Measurements from ENCODE around the gene LYRM1.
A peak's percentile ranks its signal among the peaks of the same experiment; 100 is the strongest.

The LYRM1 gene

DNA sequence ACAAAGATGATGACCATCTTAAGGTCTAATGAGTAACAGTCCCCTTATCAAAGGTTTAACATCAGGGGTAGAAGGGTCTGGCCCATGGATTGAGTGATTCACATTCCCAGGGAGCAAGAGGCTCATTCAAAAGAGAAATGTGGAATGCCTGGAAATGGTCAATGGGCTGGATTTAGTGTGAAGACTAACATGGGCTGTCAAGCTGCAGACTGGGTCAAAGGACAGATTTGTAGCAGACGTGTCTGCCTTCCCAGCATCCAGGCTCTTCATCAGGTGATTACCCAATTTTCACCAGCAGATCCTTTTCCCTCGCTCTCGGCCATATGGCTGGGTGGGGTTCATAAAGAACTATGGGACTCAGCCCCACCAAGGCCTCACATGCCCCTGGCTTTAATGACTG is 27.2 kb upstream of the LYRM1 start:
- DNase-seq = no peak

DNA sequence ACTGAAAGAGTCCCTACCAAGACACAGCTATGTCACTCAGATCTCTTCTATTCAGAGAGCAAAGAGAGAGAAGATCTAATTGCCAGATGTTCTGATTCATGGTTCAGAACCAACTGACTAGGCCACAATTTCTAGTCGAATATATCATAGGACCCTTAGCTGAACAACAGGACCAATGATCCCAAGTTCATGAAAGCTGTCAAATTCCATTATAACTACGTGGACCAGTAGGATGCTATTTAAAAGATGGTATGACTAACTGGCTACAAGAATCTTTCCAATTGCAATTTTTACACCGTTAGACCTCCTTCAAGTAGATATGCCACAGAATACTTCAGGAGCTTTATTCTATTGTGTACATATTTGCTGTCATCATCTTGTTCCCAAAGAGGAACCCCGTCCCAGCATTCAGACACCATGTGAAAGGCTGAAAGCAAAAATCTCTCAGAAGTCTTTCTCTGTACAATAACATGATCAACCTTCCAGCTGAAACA is 26.4 kb upstream of the LYRM1 start:
- DNase-seq = no peak

GRCh38 chr16:20875355-20875650 is 25.3 kb upstream of the LYRM1 start:
- no peak for DNase-seq

- no peak for DNase-seq
These were observed 21.9 kb upstream of the LYRM1 start for GRCh38 chr16:20878682-20879147.

DNA sequence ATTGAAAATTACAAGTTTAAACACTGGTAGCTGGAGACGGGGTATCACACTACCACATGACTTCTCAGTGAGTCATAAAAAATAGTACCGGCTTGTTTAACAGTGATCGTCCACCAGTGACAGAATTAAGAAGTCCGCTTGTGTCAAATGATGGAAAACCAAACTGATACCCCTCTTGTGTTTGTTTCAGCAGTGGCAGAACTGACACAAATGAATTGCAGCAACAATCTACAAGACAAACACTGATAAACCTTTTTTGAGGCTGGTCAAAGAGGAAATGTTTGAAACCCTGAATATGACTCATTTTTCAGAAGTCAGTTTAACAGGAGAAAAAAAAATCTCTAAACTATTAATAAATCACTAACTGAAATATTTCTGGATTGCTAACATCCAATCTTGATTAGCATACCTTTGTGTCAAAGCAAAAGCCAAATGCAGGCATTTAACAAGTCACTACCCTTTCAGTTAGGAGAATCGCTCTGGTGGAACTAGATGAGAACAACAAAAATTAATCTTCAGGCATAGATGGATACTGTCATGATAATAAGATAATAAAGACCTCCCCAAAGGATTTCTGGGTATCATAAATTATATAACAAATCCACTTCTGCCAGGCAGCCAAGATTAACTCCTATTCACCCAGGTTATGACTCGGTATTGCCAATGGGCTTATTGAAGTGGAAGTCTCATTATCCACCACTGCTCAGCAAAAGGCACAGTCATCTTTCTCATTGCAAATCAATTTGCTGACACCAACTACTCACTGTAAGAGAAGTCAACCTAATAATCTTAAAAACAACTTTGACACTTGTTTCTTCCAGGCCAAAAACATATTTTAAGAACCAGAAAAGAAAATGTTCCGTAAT is 21.2 kb upstream of the LYRM1 start:
- no peak for DNase-seq

GRCh38 chr16:20880867-20881502 is 19.6 kb upstream of the LYRM1 start:
- no peak for DNase-seq

GRCh38 chr16:20881503-20881878 is 19.1 kb upstream of the LYRM1 start:
- no peak for DNase-seq

GRCh38 chr16:20883554-20884239 is 16.9 kb upstream of the LYRM1 start:
- no peak for DNase-seq

GRCh38 chr16:20884240-20884556 is 16.4 kb upstream of the LYRM1 start:
- no peak for DNase-seq

GRCh38 chr16:20886320-20886719 is 14.3 kb upstream of the LYRM1 start:
- no peak for DNase-seq

GRCh38 chr16:20887207-20887606 is 13.4 kb upstream of the LYRM1 start:
- no peak for DNase-seq

- no peak for DNase-seq
These were observed 10.8 kb upstream of the LYRM1 start for GRCh38 chr16:20889625-20890275.

DNA sequence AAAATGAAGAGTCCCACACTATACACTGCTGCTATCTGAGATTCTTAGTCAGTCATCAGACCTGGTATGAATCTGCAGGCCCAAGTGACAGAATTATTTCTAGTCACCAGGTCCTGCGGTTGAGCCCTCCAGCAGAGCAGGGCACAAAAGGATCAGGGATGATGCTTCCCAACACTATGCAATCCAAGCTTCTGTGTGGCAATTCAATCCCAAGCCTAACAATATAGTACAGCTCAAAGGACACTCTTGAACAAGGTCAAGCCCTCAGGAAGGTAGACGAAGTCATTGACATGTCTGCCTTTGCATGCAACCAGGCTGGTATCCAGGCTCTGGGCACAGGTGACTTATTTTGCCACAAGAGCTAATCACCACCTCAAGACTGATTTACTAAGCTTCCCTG is 6.2 kb upstream of the LYRM1 start:
- no peak for DNase-seq

DNA sequence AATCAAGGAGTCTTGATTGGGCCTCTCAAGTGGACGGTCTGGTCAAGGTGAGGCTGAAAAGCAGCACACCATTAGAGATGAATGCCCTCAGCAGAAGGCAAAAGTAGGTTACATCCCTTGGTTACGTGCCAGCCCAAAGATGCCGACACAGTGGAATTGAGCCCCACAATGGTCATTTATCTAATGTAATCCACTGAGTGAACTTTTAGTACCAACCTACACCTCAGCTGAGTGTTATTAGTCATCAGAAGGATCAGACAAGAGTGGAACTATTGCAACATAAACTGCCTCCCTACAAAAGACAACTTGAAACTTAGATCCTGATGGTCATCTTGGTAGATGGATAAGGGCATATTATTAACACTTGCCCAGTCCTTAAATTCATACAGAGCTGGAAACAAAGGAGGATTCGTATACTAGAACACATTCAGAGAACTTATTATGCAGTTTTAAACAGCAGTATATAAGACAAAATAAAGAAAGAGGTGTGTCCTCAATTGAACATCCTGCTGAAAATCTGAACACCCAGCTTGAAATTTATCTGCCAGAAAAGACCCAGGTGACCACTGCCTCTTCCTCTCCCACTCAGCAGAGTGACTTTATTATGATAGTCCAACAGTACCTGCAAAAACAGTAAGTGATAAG is 3.2 kb upstream of the LYRM1 start:
- DNase-seq = no peak

DNA sequence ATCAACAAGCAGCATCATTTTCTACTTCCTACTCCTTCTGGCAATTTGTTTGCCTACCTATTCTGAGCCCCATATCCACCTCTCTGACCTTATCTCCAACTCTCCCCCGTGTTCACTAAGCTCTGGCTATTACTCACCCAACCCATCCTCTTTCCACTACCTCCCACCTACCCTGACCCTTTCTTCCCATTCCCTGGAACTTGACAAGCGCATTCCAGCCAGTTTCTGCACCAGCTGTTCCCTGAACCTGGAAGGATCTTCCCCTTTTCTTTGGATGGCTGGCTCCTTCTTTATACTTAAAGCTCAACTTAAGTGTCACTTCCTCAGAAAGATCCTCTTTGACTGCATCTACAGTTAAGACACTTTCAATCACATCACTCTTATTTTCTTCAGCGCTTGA is 2.6 kb upstream of the LYRM1 start:
- no peak for DNase-seq

DNA sequence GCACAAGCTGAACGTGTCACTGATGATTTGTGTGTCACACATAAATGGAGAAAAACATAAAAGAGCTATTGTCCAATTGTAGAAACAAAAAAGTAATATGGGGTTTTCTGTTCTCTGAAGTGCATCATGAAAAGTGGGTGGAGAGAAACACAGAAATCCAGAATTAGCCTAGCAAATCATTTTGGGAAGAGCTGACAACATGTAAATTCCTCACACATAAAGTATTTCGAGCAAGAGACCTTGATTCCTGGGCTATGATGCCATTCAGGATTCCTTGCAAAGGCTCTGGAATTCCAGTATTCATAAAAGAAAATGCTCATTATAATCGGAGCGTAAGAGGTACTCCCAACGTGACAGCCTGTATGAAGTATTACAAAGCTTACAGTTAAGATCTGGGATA is 1.5 kb upstream of the LYRM1 start:
- DNase-seq = no peak

- no peak for DNase-seq
These were observed 883 bp upstream of the LYRM1 start for GRCh38 chr16:20899477-20900298.

- DNase-seq = no peak
These were observed 481 bp downstream of the LYRM1 start for GRCh38 chr16:20901068-20901435.

- peak in 1 of 2 experiments; percentile 10 for DNase-seq
These were observed 1.0 kb downstream of the LYRM1 start for GRCh38 chr16:20901436-20902112.

DNA sequence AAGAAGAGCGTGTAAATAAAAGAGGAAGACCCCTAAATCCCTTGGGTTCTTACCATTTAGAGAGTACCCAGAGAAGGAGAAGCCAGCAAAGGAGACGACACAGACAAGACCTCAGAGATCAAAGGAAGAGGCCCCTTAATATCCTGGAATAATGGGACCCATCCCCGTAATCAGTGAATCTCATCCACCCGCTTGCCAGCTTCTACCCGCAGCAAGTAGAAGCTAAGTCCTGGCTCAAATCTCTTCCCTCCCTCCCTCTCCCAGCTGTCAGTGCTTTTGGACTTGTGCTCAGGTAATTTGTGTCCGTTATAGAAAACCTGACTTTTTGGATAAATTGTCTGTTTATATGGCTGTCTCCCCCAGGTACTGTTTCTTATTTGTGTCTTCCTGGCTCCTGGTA is 1.9 kb downstream of the LYRM1 start:
- DNase-seq = no peak

DNA sequence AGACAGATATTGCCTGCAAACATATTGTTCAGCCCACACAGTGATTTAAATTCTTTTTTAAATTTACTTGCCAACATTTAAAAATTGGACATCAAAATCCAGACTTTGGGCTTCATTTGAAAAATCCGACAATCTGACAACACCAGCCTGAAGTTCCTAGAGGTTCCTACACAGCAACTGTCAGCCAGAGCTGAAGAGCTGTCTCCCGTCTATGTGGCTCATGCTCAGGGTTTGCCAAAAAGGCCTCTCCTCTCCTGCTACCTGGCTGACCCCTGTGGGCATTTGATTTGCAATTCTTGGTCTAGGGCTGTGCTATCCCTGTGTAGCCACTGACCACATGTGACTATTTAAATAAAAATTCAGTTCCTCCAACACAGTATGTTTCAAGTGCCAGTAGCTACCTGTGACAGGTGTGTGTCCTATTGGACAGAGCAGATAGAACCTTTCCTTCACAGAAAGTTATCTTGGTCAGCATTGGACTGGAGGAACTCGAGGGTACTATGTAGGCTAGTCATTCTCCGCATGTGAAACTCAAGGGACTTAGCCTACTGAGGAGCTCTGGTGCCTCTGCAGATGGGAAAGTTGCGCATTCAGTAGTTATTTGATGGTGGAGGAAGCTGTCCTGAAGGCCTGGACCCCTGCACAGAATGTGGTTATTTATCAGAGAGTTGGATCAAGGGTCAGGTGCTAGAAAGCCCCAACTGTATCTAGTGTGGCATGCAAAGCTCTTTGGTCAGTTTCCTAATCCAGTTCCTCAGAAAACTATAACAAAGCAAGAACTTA is 2.7 kb downstream of the LYRM1 start:
- DNase-seq = no peak
